HepG2 (cell line): ENCODE data around the gene STON1. TPM values are rescaled to one million over a fixed set of nuclear protein-coding genes. Genes with fewer than 3 reads are reported as not detected.

Experiments used
- ATAC-seq: fragments of 200-7000 bp; cut with Tn5 transposase; 3 replicates; pipeline ENCODE4 v1.9.1; 2020; ENCODE audit warnings: mild to moderate bottlenecking, moderate library complexity
- BruUV-seq: library from RNA; stranded (reverse); fragments of 400-500 nt; replicated peaks from 2 replicates; lab custom pipeline; 2021; lab: Mats Ljungman, UMichigan
- CTCF ChIA-PET: fragments of 300-600 bp; formaldehyde crosslinking; extraction: SDS; loops from one replicate; lab custom pipeline; 2021; ENCODE audit warnings: low total read pairs, inconsistent platforms, low intra/inter-chr PET ratio; lab: Yijun Ruan, JAX
- POLR2A ChIA-PET: fragments of 350-600 bp; sonication (Branson Sonifier 250); formaldehyde crosslinking; loops from one replicate; lab custom pipeline; 2020; ENCODE audit warnings: antibody characterized with exemption, inconsistent platforms; lab: Yijun Ruan, JAX
- DNase-seq: peaks from one replicate; pipeline ENCODE4 v3.0.0-alpha.2; 2015; ENCODE audit warnings: low spot score
- FAIRE-seq: peaks from 3 replicates; lab custom pipeline; 2011; peaks lifted over from hg19 to GRCh38; lab: Jason Lieb, UNC
- H2AFZ ChIP-seq: one replicate; pipeline ENCODE4 v1.6.1; 2011; ENCODE audit warnings: low read length, inconsistent platforms
- H3K27ac ChIP-seq: fragments of 300-600 bp; 3 replicates; pipeline ENCODE4 v1.8.0; 2011; ENCODE audit warnings: mixed run types, mild to moderate bottlenecking, mixed read lengths, low read length, inconsistent platforms; ENCODE audit not compliant: insufficient read depth; ENCODE audit errors: extremely low read length
- H3K27me3 ChIP-seq, 2 experiments: fragments of 200-600 bp in 1 of 2; 2 replicates in 1 of 2; 3 replicates in 1 of 2; pipeline versions ENCODE4 v1.6.0 to v1.8.0; 2011; ENCODE audit warnings: low read length in 2 of 2, mild to moderate bottlenecking in 2 of 2, moderate library complexity in 2 of 2, inconsistent platforms in 1 of 2; ENCODE audit not compliant: insufficient read depth in 2 of 2, control insufficient read depth in 1 of 2
- H3K36me3 ChIP-seq, 2 experiments: fragments of 200-600 bp in 1 of 2; replicated peaks in 1 of 2; 2 replicates in 1 of 2; 3 replicates in 1 of 2; pipeline versions ENCODE4 v1.5.1 to v1.8.0; 2011; ENCODE audit warnings: low read length in 2 of 2, inconsistent platforms in 1 of 2; ENCODE audit not compliant: insufficient read depth in 2 of 2, control insufficient read depth in 1 of 2
- H3K4me1 ChIP-seq: 2 replicates; pipeline ENCODE4 v1.5.1; 2012; ENCODE audit warnings: low read length, inconsistent platforms; ENCODE audit not compliant: insufficient read depth
- H3K4me2 ChIP-seq: 2 replicates; pipeline ENCODE4 v1.6.0; 2011; ENCODE audit warnings: low read depth, low read length, inconsistent platforms
- H3K4me3 ChIP-seq, 3 experiments: fragments of 200-600 bp in 1 of 3; sonication (generic), shearing (Covaris generic) in 1 of 3; replicated peaks in 1 of 3; 2 replicates each; pipeline ENCODE4 v1.5.1; 2011 to 2016; ENCODE audit warnings: low read length in 3 of 3, inconsistent platforms in 2 of 3, low read depth in 2 of 3, mild to moderate bottlenecking in 2 of 3, control low read depth in 1 of 3, mixed read lengths in 1 of 3; ENCODE audit not compliant: insufficient read depth in 1 of 3
- H3K79me2 ChIP-seq: one replicate; pipeline ENCODE4 v1.6.1; 2011; ENCODE audit warnings: low read length, inconsistent platforms; ENCODE audit not compliant: insufficient read depth
- H3K9ac ChIP-seq: 2 replicates; pipeline ENCODE4 v1.6.0; 2011; ENCODE audit warnings: mild to moderate bottlenecking, low read depth, low read length, inconsistent platforms; ENCODE audit not compliant: insufficient read depth
- H3K9me3 ChIP-seq: 2 replicates; pipeline ENCODE4 v1.5.1; 2012; ENCODE audit warnings: mild to moderate bottlenecking, low read length
- H4K20me1 ChIP-seq: 2 replicates; pipeline ENCODE4 v1.6.0; 2011; ENCODE audit warnings: inconsistent platforms, mild to moderate bottlenecking, low read length, moderate library complexity; ENCODE audit not compliant: insufficient read depth
- ARNT2 ChIP-seq: sonication (generic); formaldehyde crosslinking; IDR thresholded peaks from 2 replicates; pipeline ENCODE4 v1.8.0; 2022; ENCODE audit warnings: mild to moderate bottlenecking, low read depth, missing genetic modification reagents, moderate library complexity
- CERS6 ChIP-seq: sonication (generic); formaldehyde crosslinking; IDR thresholded peaks from 2 replicates; pipeline ENCODE4 v1.5.0; 2020; ENCODE audit warnings: missing genetic modification reagents
- FOXA1 ChIP-seq, 2 experiments: fragments of 450-650 bp in 1 of 2; sonication (generic) in 1 of 2; formaldehyde crosslinking in 1 of 2; IDR thresholded peaks; 2 replicates each; pipeline versions ENCODE4 v1.4.0 to v1.6.1; 2016 to 2020; ENCODE audit warnings: missing genetic modification reagents in 1 of 2
- KMT2B ChIP-seq: IDR thresholded peaks from 2 replicates; pipeline ENCODE4 v1.6.1; 2016; ENCODE audit warnings: missing genetic modification reagents, missing compliant biosample characterization
- MTA3 ChIP-seq: sonication (generic); formaldehyde crosslinking; IDR thresholded peaks from 2 replicates; pipeline ENCODE4 v1.4.0; 2020; ENCODE audit warnings: missing genetic modification reagents
- SMC3 ChIP-seq: IDR thresholded peaks from 2 replicates; pipeline ENCODE4 v1.6.1; 2011; ENCODE audit warnings: low read length, improper control_type of control experiment
- SNAPC5 ChIP-seq: sonication (generic); formaldehyde crosslinking; IDR thresholded peaks from 2 replicates; pipeline ENCODE4 v1.8.1; 2023; ENCODE audit warnings: mild to moderate bottlenecking, missing genetic modification reagents, borderline replicate concordance
- ZBTB33 ChIP-seq: sonication (generic); formaldehyde crosslinking; IDR thresholded peaks from 2 replicates; pipeline ENCODE4 v1.4.0; 2020; ENCODE audit warnings: missing genetic modification reagents
- ZNF547 ChIP-seq: sonication (generic); formaldehyde crosslinking; IDR thresholded peaks from 2 replicates; pipeline ENCODE4 v1.5.1; 2020; ENCODE audit warnings: mild to moderate bottlenecking, missing genetic modification reagents
- ZNF629 ChIP-seq: sonication (generic); formaldehyde crosslinking; conservative IDR thresholded peaks from 2 replicates; pipeline ENCODE4 v1.5.0; 2020; ENCODE audit warnings: missing genetic modification reagents
- ZNF644 ChIP-seq: IDR thresholded peaks from 2 replicates; pipeline ENCODE4 v1.6.1; 2016; ENCODE audit warnings: low read depth
- WGBS: methylation state at CpG from one replicate; pipeline ENCODE4 v1.1.6; 2017; ENCODE audit warnings: low lambda C conversion rate; 5-methylcytosine and 5-hydroxymethylcytosine counted together
- in situ Hi-C: cut with HindIII; loops from 2 replicates; pipeline ENCODE4 v1.10.0; 2017; ENCODE audit warnings: low pct_unique_long_range_greater_than_20kb; ENCODE audit not compliant: extremely low pct_ligation_motif_present
- intact Hi-C: fragments of 100-400 bp; cut with micrococcal nuclease; formaldehyde crosslinking; loops from one replicate; pipeline ENCODE4 v1.10.0; 2022; ENCODE audit not compliant: unreplicated experiment
- polyA plus RNA-seq, 8 experiments: library from polyadenylated mRNA; depleted of rRNA in 3 of 8; stranded (reverse) in 7 of 8; unstranded in 1 of 8; fragments of >200 nt; fragmentation: Illumina TruSeq in 4 of 8; extraction: Trizol in 4 of 8; gene quantifications; 2 replicates each; pipeline versions ENCODE4 v1.2.1 to v1.2.3, GENCODE V29; 2011 to 2016; ENCODE audit warnings: low read depth in 4 of 8, missing spikeins in 1 of 8, mixed read lengths in 1 of 8; ENCODE audit not compliant: insufficient read depth in 1 of 8
- total RNA-seq, 5 experiments: library from RNA; depleted of rRNA; stranded (reverse); fragments of >200 nt; fragmentation: Illumina TruSeq; extraction: Trizol; gene quantifications; 2 replicates each; pipeline ENCODE4 v1.2.3, GENCODE V29; 2016; ENCODE audit warnings: low read depth in 1 of 5
- TF ChIP-seq, protein P1 (sequence below): sonication (generic); formaldehyde crosslinking; conservative IDR thresholded peaks from 2 replicates; pipeline ENCODE4 v1.8.1; 2023; ENCODE audit warnings: missing genetic modification reagents
- TF ChIP-seq, protein P2 (sequence below): sonication (generic); formaldehyde crosslinking; IDR thresholded peaks from 2 replicates; pipeline ENCODE4 v1.5.0; 2020; ENCODE audit warnings: mild to moderate bottlenecking, missing genetic modification reagents, moderate library complexity
- TF ChIP-seq, protein P3 (sequence below): sonication (generic); formaldehyde crosslinking; IDR thresholded peaks from 2 replicates; pipeline ENCODE4 v1.9.0; 2021; ENCODE audit warnings: missing genetic modification reagents, borderline replicate concordance

The STON1 gene
- total and polyA plus RNA-seq, 2 of the 13 experiments (the other 11 are each of a cell fraction or from before 2014, with no cell fraction given): 0.09 to 0.28 TPM

GRCh38 chr2:48600204-48600813 lies 70.4 kb downstream of the STON1 start:
- DNase-seq: peak; percentile 42
- H3K9ac ChIP-seq: no peak overlapping the region
- ChIA-PET CTCF (interaction anchor here (1.7 kb wide), 1 partner anchor 1545 kb away, joined by 6 read pairs; no protein-coding TSS in a partner anchor), POLR2A (no interaction called here)
- no peak overlapping the region for H3K27ac ChIP-seq
- no peaks in the 10 kb centered on the region for H4K20me1 ChIP-seq
- no peaks in the 10 kb centered on the region for H3K36me3 ChIP-seq
- H3K9me3 ChIP-seq: no peaks in the 10 kb centered on the region
- ATAC-seq: peak; percentile 50
- no peaks in the 10 kb centered on the region for H3K4me1 ChIP-seq
- intact Hi-C loops (loop anchor here (5.0 kb wide), 2 partner anchors 1542 to 1892 kb away; no protein-coding TSS in a partner anchor), in situ Hi-C loops (loop anchor here (10.0 kb wide), 1 partner anchor 124 kb away; no protein-coding TSS in a partner anchor)
- H3K79me2 ChIP-seq: no peaks in the 10 kb centered on the region
- no peak overlapping the region for H3K4me3 ChIP-seq
- no peaks in the 10 kb centered on the region for H3K27me3 ChIP-seq
- peak; percentile 56 for FAIRE-seq
- BruUV-seq: no TSS peak
- no peak overlapping the region for H3K4me2 ChIP-seq
- no peak overlapping the region for H2AFZ ChIP-seq
- WGBS: 28% methylated on average over 4 of the region's 4 CpGs
- TF ChIP-seq, protein P1, sequence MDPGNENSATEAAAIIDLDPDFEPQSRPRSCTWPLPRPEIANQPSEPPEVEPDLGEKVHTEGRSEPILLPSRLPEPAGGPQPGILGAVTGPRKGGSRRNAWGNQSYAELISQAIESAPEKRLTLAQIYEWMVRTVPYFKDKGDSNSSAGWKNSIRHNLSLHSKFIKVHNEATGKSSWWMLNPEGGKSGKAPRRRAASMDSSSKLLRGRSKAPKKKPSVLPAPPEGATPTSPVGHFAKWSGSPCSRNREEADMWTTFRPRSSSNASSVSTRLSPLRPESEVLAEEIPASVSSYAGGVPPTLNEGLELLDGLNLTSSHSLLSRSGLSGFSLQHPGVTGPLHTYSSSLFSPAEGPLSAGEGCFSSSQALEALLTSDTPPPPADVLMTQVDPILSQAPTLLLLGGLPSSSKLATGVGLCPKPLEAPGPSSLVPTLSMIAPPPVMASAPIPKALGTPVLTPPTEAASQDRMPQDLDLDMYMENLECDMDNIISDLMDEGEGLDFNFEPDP (CRISPR knock-in tag): 0 out of 2 replicates have a peak, but pooled peaks have one; percentile 16
- TF ChIP-seq ZBTB33 (CRISPR knock-in tag) (no peak), MTA3 (no peak), FOXA1 (IDR thresholded peaks at IDR 0.05) (no peak), FOXA1 (CRISPR knock-in tag; IDR thresholded peaks at IDR 0.05) (peak; percentile 19; the same call in 1 of the 2 replicates), ARNT2 (no peak), SMC3 (peak; percentile 66), ZNF644 (CRISPR knock-in tag) (no peak), ZNF547 (CRISPR knock-in tag) (no peak), CERS6 (CRISPR knock-in tag) (no peak), SNAPC5 (CRISPR knock-in tag) (no peak), KMT2B (CRISPR knock-in tag) (no peak), ZNF629 (CRISPR knock-in tag) (no peak)
- TF ChIP-seq, protein P2, sequence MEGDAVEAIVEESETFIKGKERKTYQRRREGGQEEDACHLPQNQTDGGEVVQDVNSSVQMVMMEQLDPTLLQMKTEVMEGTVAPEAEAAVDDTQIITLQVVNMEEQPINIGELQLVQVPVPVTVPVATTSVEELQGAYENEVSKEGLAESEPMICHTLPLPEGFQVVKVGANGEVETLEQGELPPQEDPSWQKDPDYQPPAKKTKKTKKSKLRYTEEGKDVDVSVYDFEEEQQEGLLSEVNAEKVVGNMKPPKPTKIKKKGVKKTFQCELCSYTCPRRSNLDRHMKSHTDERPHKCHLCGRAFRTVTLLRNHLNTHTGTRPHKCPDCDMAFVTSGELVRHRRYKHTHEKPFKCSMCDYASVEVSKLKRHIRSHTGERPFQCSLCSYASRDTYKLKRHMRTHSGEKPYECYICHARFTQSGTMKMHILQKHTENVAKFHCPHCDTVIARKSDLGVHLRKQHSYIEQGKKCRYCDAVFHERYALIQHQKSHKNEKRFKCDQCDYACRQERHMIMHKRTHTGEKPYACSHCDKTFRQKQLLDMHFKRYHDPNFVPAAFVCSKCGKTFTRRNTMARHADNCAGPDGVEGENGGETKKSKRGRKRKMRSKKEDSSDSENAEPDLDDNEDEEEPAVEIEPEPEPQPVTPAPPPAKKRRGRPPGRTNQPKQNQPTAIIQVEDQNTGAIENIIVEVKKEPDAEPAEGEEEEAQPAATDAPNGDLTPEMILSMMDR (CRISPR knock-in tag): peak; percentile 69
- TF ChIP-seq, protein P3, sequence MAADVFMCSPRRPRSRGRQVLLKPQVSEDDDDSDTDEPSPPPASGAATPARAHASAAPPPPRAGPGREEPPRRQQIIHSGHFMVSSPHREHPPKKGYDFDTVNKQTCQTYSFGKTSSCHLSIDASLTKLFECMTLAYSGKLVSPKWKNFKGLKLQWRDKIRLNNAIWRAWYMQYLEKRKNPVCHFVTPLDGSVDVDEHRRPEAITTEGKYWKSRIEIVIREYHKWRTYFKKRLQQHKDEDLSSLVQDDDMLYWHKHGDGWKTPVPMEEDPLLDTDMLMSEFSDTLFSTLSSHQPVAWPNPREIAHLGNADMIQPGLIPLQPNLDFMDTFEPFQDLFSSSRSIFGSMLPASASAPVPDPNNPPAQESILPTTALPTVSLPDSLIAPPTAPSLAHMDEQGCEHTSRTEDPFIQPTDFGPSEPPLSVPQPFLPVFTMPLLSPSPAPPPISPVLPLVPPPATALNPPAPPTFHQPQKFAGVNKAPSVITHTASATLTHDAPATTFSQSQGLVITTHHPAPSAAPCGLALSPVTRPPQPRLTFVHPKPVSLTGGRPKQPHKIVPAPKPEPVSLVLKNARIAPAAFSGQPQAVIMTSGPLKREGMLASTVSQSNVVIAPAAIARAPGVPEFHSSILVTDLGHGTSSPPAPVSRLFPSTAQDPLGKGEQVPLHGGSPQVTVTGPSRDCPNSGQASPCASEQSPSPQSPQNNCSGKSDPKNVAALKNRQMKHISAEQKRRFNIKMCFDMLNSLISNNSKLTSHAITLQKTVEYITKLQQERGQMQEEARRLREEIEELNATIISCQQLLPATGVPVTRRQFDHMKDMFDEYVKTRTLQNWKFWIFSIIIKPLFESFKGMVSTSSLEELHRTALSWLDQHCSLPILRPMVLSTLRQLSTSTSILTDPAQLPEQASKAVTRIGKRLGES (CRISPR knock-in tag): no peak
